Tibial nerve (tissue), 3 donors: ENCODE measurements around the gene SYT17.

ENCODE experiments used
- CTCF ChIP-seq, 5 experiments: fragments of 200-600 bp in 3 of 5; fragments of 450-650 bp in 2 of 5; sonication (generic) in 3 of 5; IDR thresholded peaks; one replicate each; pipeline ENCODE4 v1.5.1; 2016 to 2019; ENCODE audit warnings: antibody characterized with exemption in 5 of 5, mild to moderate bottlenecking in 3 of 5, moderate library complexity in 2 of 5
- POLR2A ChIP-seq, 2 donors: fragments of 450-650 bp; IDR thresholded peaks; one replicate each; pipeline ENCODE4 v1.6.1; 2017; ENCODE audit warnings: antibody characterized with exemption in 2 of 2, mild to moderate bottlenecking in 2 of 2, moderate library complexity in 2 of 2

- TF ChIP-seq CTCF (IDR thresholded peaks at IDR 0.05) (no peak), POLR2A (IDR thresholded peaks at IDR 0.05) (no peak)
Measured at GRCh38 chr16:19309178-19309577, 141.1 kb downstream of the SYT17 start.
